Right lung (tissue), 5 donors: ENCODE measurements around the gene CADM3. TPM values are rescaled to one million over a fixed set of nuclear protein-coding genes. Genes with fewer than 3 reads are reported as not detected.

Experiments
- polyA plus RNA-seq, 5 donors: library from polyadenylated mRNA; unstranded; fragments of 120-200 nt; gene quantifications; one replicate each; pipeline versions ENCODE4 v1.2.1 to v1.2.3, GENCODE V29; 2013; ENCODE audit warnings: inconsistent platforms in 1 of 5, low replicate concordance in 1 of 5; ENCODE audit not compliant: insufficient read length in 5 of 5, insufficient read depth in 1 of 5

Gene CADM3
- polyA plus RNA-seq, 5 donors: 0.93 to 2.5 (median 2.0) TPM

Other genes starting within 250 kb of the CADM3 start
- gene PYHIN1, start 240.1 kb upstream of the CADM3 start, polyA plus RNA-seq: 1 to 10 TPM in 2 of 5 donors, under 1 TPM in 3; 0.44 to 1.4 (median 0.82) TPM
- 100 to 1,000 TPM in 3 of 5 donors, 10 to 100 TPM in 2; 70.2 to 134 (median 118) TPM for gene IFI16, start 161.7 kb upstream of the CADM3 start, polyA plus RNA-seq
- under 1 TPM; 0.26 to 0.56 (median 0.28) TPM for gene AIM2, start 94.8 kb upstream of the CADM3 start, polyA plus RNA-seq
- 1 to 10 TPM; 4.2 to 6.8 (median 4.5) TPM for gene ACKR1, start 33.3 kb downstream of the CADM3 start, polyA plus RNA-seq
- 1 to 10 TPM in 3 of 5 donors, under 1 TPM in 2; 0.59 to 1.5 (median 1.0) TPM for gene FCER1A, start 130.7 kb downstream of the CADM3 start, polyA plus RNA-seq